OCI-LY1 (cell line): ENCODE results near the gene MAGI1.

Experiments
- H2AFZ ChIP-seq: fragments of 200-600 bp; sonication (generic), shearing (Covaris generic); 2 replicates; pipeline ENCODE4 v1.6.0; 2014; ENCODE audit warnings: antibody characterized with exemption, mild to moderate bottlenecking, low read length
- H3F3A ChIP-seq: fragments of 200-600 bp; sonication (generic), shearing (Covaris generic); 2 replicates; pipeline ENCODE4 v1.6.0; 2014; ENCODE audit warnings: mild to moderate bottlenecking, antibody characterized with exemption, low read length, moderate library complexity; ENCODE audit not compliant: insufficient read depth
- H3K27ac ChIP-seq: fragments of 200-600 bp; sonication (generic); 2 replicates; pipeline ENCODE4 v1.5.1; 2014; ENCODE audit warnings: low read length, mixed run types, mild to moderate bottlenecking, low read depth; ENCODE audit not compliant: poor library complexity, severe bottlenecking
- H3K27me3 ChIP-seq: fragments of 200-600 bp; sonication (generic); 2 replicates; pipeline ENCODE4 v1.6.0; 2014; ENCODE audit warnings: antibody characterized with exemption, mild to moderate bottlenecking, low read length, moderate library complexity; ENCODE audit not compliant: insufficient read depth
- H3K36me3 ChIP-seq: fragments of 200-600 bp; sonication (generic); 2 replicates; pipeline ENCODE4 v1.6.1; 2014; ENCODE audit warnings: mild to moderate bottlenecking, antibody characterized with exemption, low read length, moderate library complexity, mixed read lengths; ENCODE audit not compliant: insufficient read depth
- H3K4me1 ChIP-seq: fragments of 200-600 bp; sonication (generic); 2 replicates; pipeline ENCODE4 v1.5.1; 2014; ENCODE audit warnings: mild to moderate bottlenecking, low read length, moderate library complexity; ENCODE audit not compliant: insufficient read depth, severe bottlenecking
- H3K4me2 ChIP-seq: fragments of 200-600 bp; sonication (generic), shearing (Covaris generic); 2 replicates; pipeline ENCODE4 v1.6.1; 2014; ENCODE audit warnings: low read length
- H3K4me3 ChIP-seq: fragments of 200-600 bp; sonication (generic); 2 replicates; pipeline ENCODE4 v1.5.1; 2014; ENCODE audit warnings: low read length, low read depth, mild to moderate bottlenecking, mixed read lengths; ENCODE audit not compliant: poor library complexity, severe bottlenecking
- H3K79me2 ChIP-seq: fragments of 200-600 bp; shearing (Covaris generic); 2 replicates; pipeline ENCODE4 v1.6.1; 2016; ENCODE audit warnings: mixed run types, low read length, mixed read lengths; ENCODE audit not compliant: insufficient read depth
- H3K9ac ChIP-seq: fragments of 200-600 bp; sonication (generic), shearing (Covaris generic); 2 replicates; pipeline ENCODE4 v1.6.1; 2014; ENCODE audit warnings: mild to moderate bottlenecking, low read length, mixed read lengths
- H3K9me2 ChIP-seq: fragments of 200-600 bp; sonication (generic), shearing (Covaris generic); 2 replicates; pipeline ENCODE4 v1.6.1; 2014; ENCODE audit warnings: low read depth, mild to moderate bottlenecking, low read length, mixed read lengths
- H3K9me3 ChIP-seq: fragments of 200-600 bp; shearing (Covaris generic); 2 replicates; pipeline ENCODE4 v1.6.1; 2014; ENCODE audit warnings: low read length, mixed read lengths
- H4K20me1 ChIP-seq: fragments of 200-600 bp; sonication (generic), shearing (Covaris generic); 2 replicates; pipeline ENCODE4 v1.6.0; 2016; ENCODE audit warnings: mild to moderate bottlenecking, low read length; ENCODE audit not compliant: insufficient read depth
- CTCF ChIP-seq: fragments of 200-600 bp; sonication (generic), shearing (Covaris generic); IDR thresholded peaks from 2 replicates; pipeline ENCODE4 v1.5.1; 2017; ENCODE audit warnings: mild to moderate bottlenecking, antibody characterized with exemption, low read length, moderate library complexity, mixed read lengths
- EZH2 ChIP-seq: fragments of 200-600 bp; sonication (generic), shearing (Covaris generic); IDR thresholded peaks from 2 replicates; pipeline ENCODE4 v1.8.0; 2017; ENCODE audit warnings: borderline replicate concordance, mixed run types, mild to moderate bottlenecking, antibody characterized with exemption, low read length, moderate library complexity, mixed read lengths

Gene MAGI1

DNA sequence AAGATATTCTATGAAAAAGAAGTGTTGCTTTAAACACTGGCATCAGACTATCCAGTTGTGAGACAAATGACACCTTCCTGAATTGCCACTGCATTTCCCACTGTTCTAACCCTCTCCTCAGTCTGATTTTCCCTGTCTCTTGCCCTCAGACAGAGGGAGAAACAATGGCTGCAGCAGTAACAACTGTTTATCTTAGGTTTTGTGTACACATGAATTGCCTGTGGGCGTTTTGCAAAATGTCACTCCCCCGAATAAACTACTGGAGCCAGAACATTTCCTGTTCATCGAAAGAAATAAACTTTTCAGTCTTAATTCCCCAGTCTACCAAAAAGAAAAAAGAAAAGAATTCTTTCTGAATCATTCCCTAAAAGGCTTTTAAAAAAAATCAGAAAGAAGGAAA, 155.1 kb downstream of the MAGI1 start:
- H4K20me1 ChIP-seq = no peaks in the 10 kb centered on the region
- no peak overlapping the region for H3K9ac ChIP-seq
- H3K4me3 ChIP-seq = no peak overlapping the region
- TF ChIP-seq EZH2 = no peak
- TF ChIP-seq CTCF = no peak
- H3K27me3 ChIP-seq = no peaks in the 10 kb centered on the region
- H3K79me2 ChIP-seq = no peaks in the 10 kb centered on the region
- no peak overlapping the region for H3K4me2 ChIP-seq
- H3K9me2 ChIP-seq = no peaks in the 10 kb centered on the region
- no peaks in the 10 kb centered on the region for H3K4me1 ChIP-seq
- no peaks in the 10 kb centered on the region for H3K9me3 ChIP-seq
- H2AFZ ChIP-seq = no peak overlapping the region
- H3K36me3 ChIP-seq = no peaks in the 10 kb centered on the region
- H3F3A ChIP-seq = no peaks in the 10 kb centered on the region
- H3K27ac ChIP-seq = no peak overlapping the region

DNA sequence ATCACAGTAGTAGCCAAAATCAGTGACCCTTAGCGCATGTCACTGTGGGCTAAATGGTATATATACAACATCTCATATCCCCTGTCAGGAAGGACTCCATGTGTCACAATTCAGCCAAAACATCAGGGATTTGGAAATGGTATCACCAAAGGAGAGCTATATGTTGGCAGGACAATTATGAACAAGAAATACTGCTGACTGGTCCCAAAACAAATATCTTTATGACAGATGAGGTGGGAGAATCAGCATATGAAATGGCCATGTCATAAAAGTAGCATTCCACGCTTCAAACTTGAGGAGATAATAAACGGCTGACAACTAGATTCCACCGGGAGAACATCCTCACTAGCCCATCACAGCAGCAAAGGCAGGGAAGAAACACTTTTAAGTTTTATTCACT, 158.4 kb downstream of the MAGI1 start:
- Histone ChIP-seq H3K36me3 (no peaks in the 10 kb centered on the region), H3K9ac (no peak overlapping the region), H3F3A (no peaks in the 10 kb centered on the region), H3K9me2 (no peaks in the 10 kb centered on the region), H3K79me2 (no peaks in the 10 kb centered on the region), H3K27ac (no peak overlapping the region), H3K27me3 (no peaks in the 10 kb centered on the region), H3K9me3 (no peaks in the 10 kb centered on the region), H3K4me1 (no peaks in the 10 kb centered on the region), H4K20me1 (no peaks in the 10 kb centered on the region), H3K4me3 (no peak overlapping the region), H2AFZ (no peak overlapping the region), H3K4me2 (no peak overlapping the region)
- no peak for TF ChIP-seq CTCF
- TF ChIP-seq EZH2 = no peak

DNA sequence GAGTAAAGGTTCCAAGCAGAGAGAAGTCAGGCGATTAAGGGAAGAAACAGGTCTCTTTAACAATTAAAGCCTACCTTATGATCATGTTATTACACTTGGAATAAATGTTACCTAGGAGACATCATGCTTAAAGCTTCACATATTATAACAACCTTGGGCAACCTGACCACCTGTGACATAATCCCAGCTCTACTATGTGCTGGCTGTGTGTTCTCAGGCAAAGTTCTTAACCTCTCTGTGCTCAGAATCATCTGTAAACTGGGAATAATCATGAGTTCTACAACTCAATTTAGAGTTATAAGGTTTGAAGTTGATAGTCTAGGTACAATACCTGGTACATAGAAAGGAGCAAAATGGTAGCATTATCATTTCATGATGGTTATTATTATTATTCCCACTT, 159.3 kb downstream of the MAGI1 start:
- Histone ChIP-seq H3K4me2 (no peak overlapping the region), H3F3A (no peaks in the 10 kb centered on the region), H4K20me1 (no peaks in the 10 kb centered on the region), H3K4me3 (no peak overlapping the region), H3K27ac (no peak overlapping the region), H3K79me2 (no peaks in the 10 kb centered on the region), H3K4me1 (no peaks in the 10 kb centered on the region), H3K9me3 (no peaks in the 10 kb centered on the region), H2AFZ (no peak overlapping the region), H3K9ac (no peak overlapping the region), H3K36me3 (no peaks in the 10 kb centered on the region), H3K27me3 (no peaks in the 10 kb centered on the region), H3K9me2 (no peaks in the 10 kb centered on the region)
- no peak for TF ChIP-seq EZH2

GRCh38 chr3:65878831-65879230, 159.9 kb downstream of the MAGI1 start:
- H3F3A ChIP-seq = no peaks in the 10 kb centered on the region
- no peaks in the 10 kb centered on the region for H3K4me1 ChIP-seq
- no peak overlapping the region for H3K27ac ChIP-seq
- no peak overlapping the region for H3K9ac ChIP-seq
- no peaks in the 10 kb centered on the region for H4K20me1 ChIP-seq
- TF ChIP-seq EZH2 = no peak
- TF ChIP-seq CTCF = no peak
- H3K4me2 ChIP-seq = no peak overlapping the region
- H3K9me2 ChIP-seq = no peaks in the 10 kb centered on the region
- no peak overlapping the region for H2AFZ ChIP-seq
- no peaks in the 10 kb centered on the region for H3K79me2 ChIP-seq
- H3K9me3 ChIP-seq = no peaks in the 10 kb centered on the region
- H3K36me3 ChIP-seq = no peaks in the 10 kb centered on the region
- no peaks in the 10 kb centered on the region for H3K27me3 ChIP-seq
- H3K4me3 ChIP-seq = no peak overlapping the region
